A549 treated with AZD9567 at 1 μM for 4 hours (cell line): Measurements from ENCODE around the gene DCST2. TPM values are rescaled to one million over a fixed set of nuclear protein-coding genes. Genes with fewer than 3 reads are reported as not detected.

Experiments used
- total RNA-seq: library from RNA; stranded (reverse); fragments of 200-300 nt; extraction: Qiagen RNA extraction; gene quantifications from 5 replicates; pipeline ENCODE4 v1.2.3, GENCODE V29; 2022; ENCODE audit not compliant: insufficient read depth

The DCST2 gene
- 0.38 to 0.88 TPM (median 0.56 TPM) in 4 of 5 replicates, not detected in the other for total RNA-seq

GRCh38 chr1:155033524-155033923 is at the start of gene DCST2, which contains the start of gene DCST1:
DCST2 (minus strand) TSS chr1:155033781; CDS start chr1:155033701, 80 bp downstream.
DCST1 (plus strand) TSS chr1:155033824; CDS start chr1:155034037, 213 bp downstream.

GRCh38 chr1:155078469-155079209 is 45.1 kb upstream of the DCST2 start, which contains the start of gene EFNA3:
EFNA3 (plus strand) TSS chr1:155078837; CDS start chr1:155078942, 105 bp downstream.

GRCh38 chr1:155063550-155064110 is 30.0 kb upstream of the DCST2 start, which contains the start of gene EFNA4:
EFNA4 (plus strand) TSS chr1:155063740; CDS start chr1:155063824, 84 bp downstream.

DNA sequence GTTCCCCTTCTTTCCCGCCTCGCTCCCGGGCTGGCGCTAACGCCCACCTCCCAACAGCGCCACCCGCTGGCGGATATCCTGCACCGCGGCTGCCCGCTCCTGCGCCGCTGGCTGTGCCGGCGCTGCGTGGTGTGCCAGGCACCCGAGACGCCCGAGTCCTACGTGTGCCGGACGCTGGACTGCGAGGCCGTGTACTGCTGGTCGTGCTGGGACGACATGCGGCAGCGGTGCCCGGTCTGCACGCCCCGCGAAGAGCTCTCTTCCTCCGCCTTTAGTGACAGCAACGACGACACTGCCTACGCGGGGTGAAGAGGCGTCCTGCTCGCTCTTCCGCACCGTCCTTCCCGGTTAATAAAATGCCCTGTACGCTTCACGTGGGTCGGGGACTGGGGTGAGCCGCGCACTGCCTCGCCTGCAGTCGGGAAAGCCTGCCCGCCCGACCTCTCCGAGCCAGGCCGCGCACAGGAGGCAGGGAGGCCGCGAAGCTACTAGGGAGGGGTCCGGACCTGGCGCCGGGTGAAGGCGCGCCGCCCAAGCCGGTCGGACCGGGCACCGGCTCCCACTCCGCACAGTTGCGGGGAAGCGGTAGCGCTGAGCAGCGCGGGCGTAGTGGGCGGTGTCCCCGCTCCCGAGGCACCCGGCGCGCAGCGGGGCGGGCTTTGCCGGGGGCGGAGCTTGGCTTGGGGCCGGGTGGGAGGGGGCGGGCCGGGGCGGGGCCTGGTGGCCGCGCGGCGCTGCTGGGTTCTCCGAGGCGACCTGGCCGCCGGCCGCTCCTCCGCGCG is 17.2 kb upstream of the DCST2 start, which contains the start of gene ADAM15:
Gene ADAM15 (plus strand): TSS at position 757 of the 782 bp plus-strand sequence. CDS start 71 bp downstream, outside the sequence.

DNA sequence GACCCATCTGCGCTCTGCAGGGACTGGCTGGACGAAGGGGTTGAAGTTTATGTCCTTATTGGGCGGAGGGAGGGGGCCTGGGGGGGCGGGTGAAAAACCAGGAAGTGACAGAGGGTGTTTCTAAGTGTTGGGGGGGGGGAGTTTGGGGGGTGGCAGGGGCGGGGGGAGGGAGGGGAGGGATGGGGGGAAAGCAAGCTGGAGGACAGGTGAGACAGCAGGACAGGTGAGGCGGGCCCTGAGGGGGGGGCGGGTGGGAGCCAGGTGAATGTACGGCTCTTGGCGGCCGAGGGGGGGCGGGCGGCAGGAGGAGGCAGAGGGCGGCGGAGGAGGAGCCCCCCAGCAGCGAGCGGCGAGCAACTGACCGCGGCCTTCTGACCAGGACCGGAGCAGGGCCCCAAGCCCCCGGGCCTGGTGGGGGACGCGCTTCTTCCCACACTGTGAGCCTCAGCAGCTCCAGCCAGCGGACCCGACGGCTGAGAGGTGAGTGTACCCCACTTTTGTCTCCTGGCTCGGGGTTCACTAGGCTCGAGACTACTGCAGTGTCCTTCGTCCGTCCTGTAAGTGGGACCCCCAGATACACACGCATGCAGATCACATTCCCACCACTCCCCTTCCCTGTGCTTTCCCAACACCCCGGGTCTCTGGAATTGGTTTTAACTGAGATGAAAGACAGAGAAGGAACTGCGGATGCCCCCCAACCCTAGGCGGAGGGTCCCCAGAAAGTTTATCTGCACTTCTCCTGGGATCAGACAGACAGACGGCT is 30.9 kb downstream of the DCST2 start, which contains the start of gene ZBTB7B:
Gene ZBTB7B (plus strand): TSS at position 339 of the 763 bp plus-strand sequence. CDS start 11,859 bp downstream, outside the sequence.

GRCh38 chr1:154993572-154994268 is 39.9 kb downstream of the DCST2 start, which contains the start of gene LENEP:
LENEP (plus strand) TSS chr1:154993586; CDS start chr1:154993608, 22 bp downstream.

DNA sequence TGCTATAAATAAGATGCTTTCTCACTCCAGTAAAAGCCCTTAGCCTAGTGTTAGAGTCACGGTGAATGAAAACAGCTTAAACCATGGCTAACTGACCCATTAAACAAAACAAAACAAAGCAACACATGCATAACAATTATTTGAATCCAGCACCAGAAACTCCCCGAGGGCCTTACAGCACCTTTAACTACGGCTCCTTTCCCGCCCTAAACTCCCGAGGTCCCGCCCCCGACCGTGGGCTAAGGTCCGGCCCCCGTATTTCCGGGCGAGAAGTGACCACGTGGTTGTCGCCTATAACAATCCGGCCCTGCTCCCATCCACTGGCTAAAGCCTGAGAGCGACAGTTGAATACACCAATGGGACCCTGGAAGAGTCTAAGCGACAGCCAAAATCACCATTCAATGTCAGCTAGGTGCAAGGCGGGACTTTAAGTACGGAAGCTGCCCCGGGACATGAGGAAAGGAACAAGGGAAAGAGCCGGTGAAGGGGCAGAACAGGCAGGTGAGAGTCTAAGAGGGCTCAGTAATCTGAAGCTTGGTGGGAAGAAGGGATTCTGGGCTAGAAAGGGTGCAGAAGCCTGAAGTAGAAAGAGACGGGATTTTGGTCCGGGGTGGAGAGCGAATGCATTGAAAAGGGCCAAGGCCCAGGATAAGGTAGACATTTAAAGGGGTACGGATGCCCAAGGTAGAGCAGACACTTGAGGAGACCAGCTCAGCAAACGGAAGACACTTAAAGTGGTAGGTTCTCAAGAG is 50.5 kb downstream of the DCST2 start, which contains the start of gene FLAD1:
Gene FLAD1 (plus strand): TSS at position 448 of the 752 bp plus-strand sequence. CDS start 351 bp downstream, outside the sequence.

DNA sequence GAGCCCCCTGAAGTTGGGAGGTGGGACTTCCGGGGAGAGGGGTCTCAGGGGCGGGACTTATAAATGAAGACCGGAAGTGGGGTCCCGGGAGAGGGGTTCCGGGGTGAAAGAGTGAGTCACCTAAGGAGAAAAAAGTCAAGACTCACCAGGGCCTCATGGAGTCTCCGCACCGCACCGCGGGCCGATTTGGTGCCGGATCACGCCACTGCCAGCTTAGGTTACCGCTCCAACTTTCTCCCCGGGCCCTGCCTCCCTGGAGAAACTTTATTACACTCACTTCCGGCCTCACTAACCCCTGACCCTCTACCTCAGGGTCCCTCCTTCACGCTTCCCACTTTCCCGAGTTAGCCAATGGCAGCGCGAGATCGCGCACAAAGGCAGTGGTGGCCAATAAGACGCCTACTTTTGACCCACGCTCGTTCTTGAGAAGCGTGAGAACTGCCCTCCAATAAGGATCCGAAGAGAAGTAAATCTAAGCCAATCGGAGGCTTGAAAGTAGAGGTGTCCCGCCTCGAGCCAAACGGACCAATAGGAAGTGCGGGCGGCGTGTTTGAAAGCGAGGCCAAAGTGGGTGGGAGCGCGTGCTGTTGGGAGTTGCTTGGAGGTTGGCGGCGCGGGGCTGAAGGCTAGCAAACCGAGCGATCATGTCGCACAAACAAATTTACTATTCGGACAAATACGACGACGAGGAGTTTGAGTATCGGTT is 59.3 kb downstream of the DCST2 start, which contains the start of gene CKS1B:
Gene CKS1B (plus strand): TSS at position 580 of the 706 bp plus-strand sequence. CDS start 65 bp downstream, at position 645.

DNA sequence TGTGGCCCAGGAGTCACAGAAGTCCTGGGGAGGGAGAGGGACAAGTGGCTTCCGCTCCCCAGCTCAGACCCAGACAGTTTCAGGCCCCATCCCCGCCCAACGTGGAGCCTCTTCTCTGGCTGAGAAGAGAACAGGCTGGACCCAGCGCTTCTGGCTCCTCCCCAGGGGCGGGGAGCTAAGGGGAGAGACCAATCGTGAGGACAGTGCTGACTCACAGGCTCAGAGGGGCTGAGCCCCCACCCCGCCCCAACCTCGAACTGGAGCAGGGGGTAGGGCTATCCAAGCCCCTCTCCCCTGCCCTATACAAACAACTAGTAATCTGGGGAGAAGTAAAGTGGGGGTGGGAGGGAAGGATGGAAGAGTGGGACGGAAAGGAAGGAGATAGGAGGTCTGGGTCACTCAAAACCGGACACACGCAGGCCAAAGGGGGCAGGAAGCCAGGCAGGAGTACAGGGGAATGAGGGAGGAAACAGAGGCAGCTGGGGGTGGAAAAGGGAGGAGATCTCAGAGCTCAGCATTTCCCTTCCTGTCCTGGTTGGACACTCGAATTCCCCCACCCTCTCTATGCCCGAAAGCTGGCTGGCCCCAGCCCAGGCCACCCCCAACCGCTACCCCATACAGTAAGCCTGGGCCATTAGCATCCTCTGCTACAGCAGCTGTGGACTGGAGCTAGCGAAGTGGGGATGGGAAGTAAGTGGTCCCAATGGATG is 62.8 kb downstream of the DCST2 start, which contains the start of gene SHC1:
Gene SHC1 (minus strand): TSS at position 117 of the 710 bp plus-strand sequence. CDS start 221 bp downstream, outside the sequence.

Other genes starting within 250 kb of the DCST2 start
- 0.01 to 0.05 TPM (median 0.03 TPM) in 4 of 5 replicates, not detected in the other for gene KCNN3, start 163.5 kb downstream of the DCST2 start, total RNA-seq
- 33.5 to 46.0 TPM (median 43.0 TPM) in 5 replicates for gene PMVK, start 97.1 kb downstream of the DCST2 start, total RNA-seq
- 8.0 to 15.6 TPM (median 13.9 TPM) in 5 replicates for gene PBXIP1, start 77.7 kb downstream of the DCST2 start, total RNA-seq
- gene PYGO2, start 72.0 kb downstream of the DCST2 start, total RNA-seq, result 23.8 to 25.3 TPM (median 24.4 TPM) in 5 replicates
- gene SHC1, start 63.0 kb downstream of the DCST2 start, total RNA-seq, result 163 to 228 TPM (median 221 TPM) in 5 replicates
- 350 to 384 TPM (median 355 TPM) in 5 replicates for gene CKS1B, start 59.1 kb downstream of the DCST2 start, total RNA-seq
- gene FLAD1, start 50.4 kb downstream of the DCST2 start, total RNA-seq, result 34.0 to 47.4 TPM (median 47.2 TPM) in 5 replicates
- not detected in 5 replicates for gene LENEP, start 40.2 kb downstream of the DCST2 start, total RNA-seq
- gene ZBTB7B, start 31.0 kb downstream of the DCST2 start, total RNA-seq, result 30.4 to 41.5 TPM (median 37.4 TPM) in 5 replicates
- not detected in 5 replicates for gene DCST1, start within 50 bp of the DCST2 start, total RNA-seq
- 55.7 to 115 TPM (median 104 TPM) in 5 replicates for gene ADAM15, start 17.5 kb upstream of the DCST2 start, total RNA-seq
- 11.3 to 14.4 TPM (median 13.2 TPM) in 5 replicates for gene EFNA4, start 30.0 kb upstream of the DCST2 start, total RNA-seq
- gene EFNA3, start 45.1 kb upstream of the DCST2 start, total RNA-seq, result 7.0 to 11.0 TPM (median 7.7 TPM) in 5 replicates
- 23.7 to 35.1 TPM (median 30.9 TPM) in 5 replicates for gene EFNA1, start 94.1 kb upstream of the DCST2 start, total RNA-seq
- gene SLC50A1, start 102.1 kb upstream of the DCST2 start, total RNA-seq, result 32.9 to 44.7 TPM (median 35.7 TPM) in 5 replicates
- 71.3 to 102 TPM (median 100 TPM) in 5 replicates for gene DPM3, start 106.8 kb upstream of the DCST2 start, total RNA-seq
- gene KRTCAP2, start 139.5 kb upstream of the DCST2 start, total RNA-seq, result 226 to 261 TPM (median 239 TPM) in 5 replicates
- gene TRIM46, start 140.1 kb upstream of the DCST2 start, total RNA-seq, result 1.6 to 2.4 TPM (median 2.0 TPM) in 4 of 5 replicates, not detected in the other
- gene THBS3, start 174.1 kb upstream of the DCST2 start, total RNA-seq, result 3.3 to 11.6 TPM (median 9.6 TPM) in 5 replicates
- gene MTX1, start 174.9 kb upstream of the DCST2 start, total RNA-seq, result 71.0 to 72.9 TPM (median 72.6 TPM) in 5 replicates
- 28.4 to 32.9 TPM (median 29.7 TPM) in 5 replicates for gene ENTREP3, start 221.7 kb upstream of the DCST2 start, total RNA-seq
- 106 to 136 TPM (median 123 TPM) in 5 replicates for gene SCAMP3, start 228.6 kb upstream of the DCST2 start, total RNA-seq
- 18.9 to 35.2 TPM (median 31.1 TPM) in 5 replicates for gene CLK2, start 239.7 kb upstream of the DCST2 start, total RNA-seq
- gene HCN3, start 243.7 kb upstream of the DCST2 start, total RNA-seq, result 1.6 to 6.1 TPM (median 5.0 TPM) in 5 replicates